HG03280 (cell line): ENCODE data around the gene TRRAP.

ENCODE experiments used
- ATAC-seq: cut with Tn5 transposase; IDR thresholded peaks from one replicate; pipeline ENCODE4 v1.9.1; 2021; ENCODE audit warnings: mild to moderate bottlenecking, moderate library complexity; ENCODE audit not compliant: unreplicated experiment

TRRAP gene

DNA sequence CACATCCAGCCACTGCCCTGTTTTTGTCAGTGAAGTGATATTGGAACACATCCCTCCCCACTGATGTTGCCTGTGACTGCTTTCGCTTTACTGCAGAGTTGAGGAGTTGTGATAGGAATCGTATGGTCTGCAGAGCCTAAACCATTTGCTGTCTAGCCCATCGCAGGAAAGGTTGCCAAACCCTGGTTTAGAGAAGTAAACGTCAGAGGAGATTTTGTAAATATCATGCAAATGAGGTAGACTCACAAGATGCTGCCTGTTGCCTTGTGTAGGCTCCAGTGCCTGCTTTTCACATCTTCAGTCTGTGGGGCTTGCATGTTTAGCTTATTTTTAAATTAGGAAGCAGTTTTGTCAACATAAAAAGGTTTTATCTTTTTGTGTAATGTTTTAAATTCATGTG lies 107.1 kb downstream of the TRRAP start:
- no peak for ATAC-seq

DNA sequence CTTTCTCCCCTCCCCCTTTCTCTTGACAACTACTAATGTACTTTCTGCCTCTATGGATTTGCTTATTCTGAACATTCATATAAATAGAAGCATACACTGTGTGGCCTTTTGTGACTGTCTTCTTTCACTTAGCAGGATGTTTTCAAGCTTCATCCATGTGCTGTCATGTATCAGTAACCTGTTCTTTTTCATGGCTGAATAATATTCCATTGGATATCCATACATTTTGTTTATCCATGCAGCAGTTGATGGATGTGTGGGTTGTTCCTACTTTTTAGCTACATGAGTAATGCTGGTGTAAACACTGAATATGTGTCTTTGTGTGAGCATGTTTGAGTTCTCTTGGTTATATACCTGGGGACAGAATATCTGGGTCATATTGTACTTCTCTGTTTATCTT lies 107.6 kb downstream of the TRRAP start:
- ATAC-seq = no peak

- no peak for ATAC-seq
Observed at GRCh38 chr7:98988641-98989040, 110.3 kb downstream of the TRRAP start.

DNA sequence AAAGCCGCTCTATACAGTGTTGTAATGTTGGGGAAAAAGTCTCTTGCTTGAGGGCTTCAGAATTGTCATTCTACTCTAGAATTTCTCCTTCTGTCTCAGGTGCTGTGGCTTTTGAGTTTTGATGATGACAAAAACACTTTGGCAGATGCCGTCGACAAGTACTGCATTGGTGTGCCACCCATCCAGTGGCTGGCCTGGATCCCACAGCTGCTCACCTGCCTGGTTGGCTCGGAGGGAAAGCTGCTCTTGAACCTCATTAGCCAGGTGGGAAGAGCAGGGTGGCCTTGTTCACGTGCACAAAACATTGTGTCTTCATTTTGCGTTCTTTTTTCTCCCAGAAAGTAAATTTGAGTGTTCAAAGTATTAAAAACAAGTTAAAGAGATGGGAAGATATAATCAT lies 112.0 kb downstream of the TRRAP start:
- ATAC-seq = no peak

DNA sequence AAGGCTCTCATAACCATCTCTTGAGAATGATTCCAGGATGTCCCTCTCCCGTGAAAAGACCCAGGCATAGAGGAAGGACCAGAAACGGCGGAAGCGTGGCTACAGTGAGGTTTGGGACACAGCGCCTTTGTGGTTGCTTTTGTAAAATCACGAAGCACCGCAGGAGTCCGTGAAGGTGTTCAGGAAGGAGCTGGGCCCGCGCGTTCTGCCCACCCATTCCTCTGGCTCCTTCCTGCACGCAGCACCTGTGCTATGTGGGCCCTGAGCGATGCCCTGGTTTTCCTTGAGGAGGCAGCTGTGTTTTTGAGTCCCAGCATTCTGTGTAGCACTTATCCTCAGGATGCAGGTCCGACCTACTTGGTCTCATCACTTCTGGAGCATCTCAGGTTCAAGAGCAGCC lies 112.8 kb downstream of the TRRAP start:
- ATAC-seq = no peak

DNA sequence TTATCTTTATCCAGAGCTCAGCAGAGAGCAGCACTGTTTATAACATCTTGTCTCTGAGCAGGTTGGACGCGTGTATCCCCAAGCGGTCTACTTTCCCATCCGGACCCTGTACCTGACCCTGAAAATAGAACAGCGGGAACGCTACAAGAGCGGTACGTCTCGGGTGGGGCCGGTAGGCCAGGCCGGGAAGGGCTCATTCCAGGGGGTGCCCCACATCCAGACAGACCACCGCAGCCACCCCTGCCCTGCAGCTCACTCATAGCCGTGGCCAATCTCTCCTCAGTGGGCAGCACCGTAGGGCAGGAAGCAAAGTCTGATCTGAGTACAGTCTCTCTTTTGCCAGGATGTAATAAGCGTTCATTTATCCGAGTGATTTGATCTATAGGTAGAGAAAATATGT lies 113.7 kb downstream of the TRRAP start:
- no peak for ATAC-seq

GRCh38 chr7:98993024-98993897 lies 114.9 kb downstream of the TRRAP start:
- ATAC-seq = no peak

- no peak for ATAC-seq
Observed at GRCh38 chr7:98994046-98994944, 116.0 kb downstream of the TRRAP start.

- no peak for ATAC-seq
Observed at GRCh38 chr7:98995111-98995510, 116.8 kb downstream of the TRRAP start.

GRCh38 chr7:98995523-98996149 lies 117.3 kb downstream of the TRRAP start:
- no peak for ATAC-seq

DNA sequence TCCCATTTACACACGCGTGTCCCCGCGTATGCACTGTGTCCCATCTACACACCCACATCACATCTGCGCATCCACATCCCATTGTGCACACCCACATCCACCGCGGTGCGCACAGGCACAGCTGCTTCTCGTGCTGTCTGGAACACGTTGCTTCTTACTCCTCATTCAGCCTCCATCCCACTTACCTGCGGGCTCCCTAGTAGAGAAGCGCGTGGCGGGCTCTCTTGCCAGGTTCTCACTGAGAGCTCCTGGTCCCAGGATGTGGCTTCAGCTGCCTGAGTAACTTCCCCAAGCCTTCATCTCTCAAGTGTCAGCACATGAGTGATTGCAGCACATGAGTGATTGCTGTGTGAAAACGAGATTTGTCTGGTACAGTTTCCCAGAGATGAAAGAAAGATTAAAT lies 117.8 kb downstream of the TRRAP start:
- no peak for ATAC-seq

DNA sequence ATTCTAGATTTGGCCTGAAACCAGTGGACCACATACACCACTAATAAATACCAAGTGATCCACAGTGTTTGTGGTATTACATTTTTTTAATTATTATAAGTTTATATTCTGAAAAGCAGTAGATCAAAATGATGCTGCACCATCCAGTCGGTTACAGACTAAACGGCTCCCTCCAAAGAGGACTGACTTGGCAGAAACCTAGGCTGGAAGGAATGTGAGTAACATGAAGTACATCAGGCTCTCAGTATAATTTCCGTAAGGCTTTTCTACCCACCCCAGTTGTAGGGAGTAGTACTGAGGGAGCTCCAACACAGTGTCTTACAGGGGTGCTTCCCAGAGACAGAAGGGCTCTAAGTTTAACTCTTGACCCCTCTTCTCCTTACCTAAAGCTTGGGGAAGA lies 119.5 kb downstream of the TRRAP start:
- ATAC-seq = no peak

- ATAC-seq = no peak
Observed at GRCh38 chr7:98998821-98999725, 120.7 kb downstream of the TRRAP start.

DNA sequence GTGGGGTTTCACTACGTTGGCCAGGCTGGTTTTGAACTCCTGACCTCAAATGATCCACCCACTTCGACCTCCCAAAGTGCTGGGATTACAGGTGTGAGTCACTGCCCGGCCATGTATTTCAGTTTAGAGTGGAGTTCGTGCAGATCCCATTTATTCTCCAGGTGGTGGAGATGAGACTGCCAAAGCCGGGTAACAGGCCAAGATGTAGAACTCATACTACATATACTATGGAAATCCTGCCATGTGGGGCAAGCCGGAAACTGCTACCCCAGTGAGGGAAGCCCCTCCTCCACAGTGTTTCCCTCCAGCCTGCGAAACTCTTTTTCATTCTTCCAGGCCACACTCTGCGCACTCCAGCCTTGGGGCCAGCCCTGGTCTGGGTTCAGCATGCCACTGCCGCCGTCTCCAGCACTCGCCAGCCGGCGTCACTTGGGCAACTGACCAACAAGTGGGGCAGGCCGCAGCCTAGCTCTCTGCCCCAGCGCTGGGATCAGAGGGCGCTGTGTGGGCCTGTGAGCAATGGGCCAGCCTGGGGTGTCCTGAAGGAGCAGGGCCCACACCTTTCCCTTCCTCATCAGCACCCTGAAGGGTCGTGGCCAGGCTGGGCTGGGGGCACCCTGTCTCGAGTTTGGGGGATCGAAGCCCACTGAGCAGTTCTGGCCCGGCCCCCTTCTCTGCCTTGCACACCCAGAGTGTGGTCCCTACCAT lies 122.0 kb downstream of the TRRAP start:
- ATAC-seq = no peak

DNA sequence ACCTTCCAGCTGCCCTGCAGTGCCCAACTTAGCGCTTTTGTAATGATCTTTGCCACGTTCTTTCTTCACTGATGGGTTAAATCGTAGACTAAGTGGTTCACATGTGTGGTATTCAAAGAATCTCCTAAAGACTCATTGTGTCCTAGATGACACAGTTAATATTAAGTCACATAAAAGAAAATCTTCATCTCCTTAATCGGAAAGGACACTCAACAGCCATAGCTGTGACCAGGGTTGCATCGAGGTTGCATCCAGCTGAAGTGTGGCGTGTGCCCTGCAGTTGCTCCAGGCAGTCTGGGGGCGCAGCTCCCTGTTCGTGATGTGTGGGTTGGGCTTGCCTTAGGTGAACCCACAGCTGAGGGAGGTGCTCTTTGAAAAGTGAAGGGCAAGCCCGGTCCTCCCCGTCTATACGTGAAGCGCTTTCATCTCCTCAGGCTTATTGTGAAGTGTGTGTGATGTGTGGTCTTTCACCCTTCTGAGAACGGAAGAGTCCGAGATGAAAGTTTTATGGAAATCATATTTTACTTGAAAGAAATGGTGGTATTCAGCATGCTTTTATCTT lies 122.7 kb downstream of the TRRAP start:
- ATAC-seq = no peak

DNA sequence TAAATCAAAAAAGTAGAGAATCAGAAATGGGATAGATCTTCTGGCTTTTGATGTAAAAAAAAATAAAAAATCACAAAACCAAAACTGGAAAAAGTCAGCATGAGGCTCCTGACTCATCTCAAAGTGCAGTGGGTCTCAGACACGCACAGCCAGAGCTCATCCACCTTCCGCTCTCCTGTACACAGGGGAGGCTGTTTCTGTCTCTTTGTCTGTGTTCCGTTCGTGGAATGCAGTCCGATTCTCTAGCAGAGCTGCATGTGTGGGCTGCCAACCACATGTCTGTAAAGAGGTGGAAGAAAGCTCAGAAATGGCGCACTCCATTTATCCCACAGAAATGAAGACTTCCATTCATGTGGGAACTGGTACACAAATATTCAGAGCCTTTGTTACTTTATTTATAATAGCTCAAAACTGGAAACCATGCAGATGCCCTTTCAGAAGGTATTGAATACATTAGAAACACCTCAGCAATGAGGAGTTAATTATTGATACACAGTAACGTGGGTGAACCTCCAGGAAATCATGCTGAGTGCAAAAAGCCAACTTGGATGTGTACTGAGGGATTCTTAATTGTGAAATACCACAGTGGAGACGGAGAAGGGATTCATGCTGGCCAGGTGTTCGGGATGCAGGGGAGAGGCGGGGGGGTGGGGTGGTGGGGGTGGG lies 123.3 kb downstream of the TRRAP start:
- no peak for ATAC-seq

GRCh38 chr7:99002148-99002826 lies 124.0 kb downstream of the TRRAP start:
- ATAC-seq = no peak

DNA sequence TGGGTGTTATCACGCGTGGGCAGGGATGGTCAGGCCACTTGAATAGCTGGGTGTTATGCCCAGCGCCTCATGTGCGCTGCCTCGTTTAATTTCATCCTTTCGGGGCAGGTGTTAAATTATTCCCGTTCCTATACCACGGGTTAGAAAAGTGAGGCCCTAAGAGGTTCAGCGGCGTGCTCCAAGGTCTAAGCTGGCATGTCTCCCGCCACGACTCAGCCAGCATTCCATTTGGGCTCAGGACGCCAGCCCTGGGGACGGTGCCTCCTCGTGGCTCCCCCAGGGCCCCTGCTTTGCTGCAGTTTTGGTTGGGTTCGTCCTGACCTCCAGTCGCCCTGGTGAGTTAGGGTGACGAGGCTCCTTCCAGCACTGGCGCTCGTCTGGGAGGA lies 124.5 kb downstream of the TRRAP start:
- ATAC-seq = no peak
